HCT116 (cell line): ENCODE measurements around the gene C10orf120. TPM values are rescaled to one million over a fixed set of nuclear protein-coding genes. Genes with fewer than 3 reads are reported as not detected.

ENCODE experiments used
- ATAC-seq: fragments of 200-7000 bp; cut with Tn5 transposase; 2 replicates; pipeline ENCODE4 v1.9.1; 2020; ENCODE audit warnings: mild to moderate bottlenecking, moderate library complexity
- BruUV-seq: library from RNA; stranded (reverse); fragments of 400-500 nt; replicated peaks from 2 replicates; lab custom pipeline; 2021; lab: Mats Ljungman, UMichigan
- CTCF ChIA-PET: fragments of 300-600 bp; sonication (Branson Sonifier 250); formaldehyde crosslinking; loops from one replicate; lab custom pipeline; 2021; ENCODE audit warnings: antibody characterized with exemption; lab: Charles Lee
- POLR2A ChIA-PET: fragments of 300-600, 350-600 bp; sonication (Branson Sonifier 250); formaldehyde crosslinking; loops from one replicate; lab custom pipeline; 2021; ENCODE audit warnings: antibody characterized with exemption; lab: Charles Lee
- RAD21 ChIA-PET, 2 experiments: fragments of 300-600 bp; sonication (Branson Sonifier 250); formaldehyde crosslinking; loops; one replicate each; lab custom pipeline; 2023; ENCODE audit warnings: low total read pairs in 2 of 2; ENCODE audit not compliant: uncharacterized antibody in 2 of 2, unreplicated experiment in 2 of 2, low non-redundant PET in 1 of 2; lab: Charles Lee
- DNase-seq: peaks from one replicate; pipeline ENCODE4 v3.0.0-alpha.2; 2010; ENCODE audit warnings: low read depth, low spot score
- H2AFZ ChIP-seq: fragments of 200-600 bp; shearing (Covaris generic), sonication (generic); 2 replicates; pipeline ENCODE4 v1.6.1; 2017; ENCODE audit warnings: low read depth, mixed run types, mixed read lengths, antibody characterized with exemption, low read length; ENCODE audit not compliant: poor library complexity, severe bottlenecking
- H3K27ac ChIP-seq: 2 replicates; pipeline ENCODE4 v1.5.1; 2012; ENCODE audit warnings: low read depth, low read length
- H3K27me3 ChIP-seq: fragments of 200-600 bp; sonication (generic); 2 replicates; pipeline ENCODE4 v1.6.1; 2016; ENCODE audit warnings: mixed run types, low read length, mixed read lengths; ENCODE audit not compliant: insufficient read depth
- H3K36me3 ChIP-seq, 2 experiments: fragments of 200-500 bp in 1 of 2; fragments of 200-600 bp in 1 of 2; sonication (Bioruptor generic) in 1 of 2; sonication (generic) in 1 of 2; 2 replicates each; pipeline versions ENCODE4 v1.5.1 to v1.6.1; 2014 to 2016; ENCODE audit warnings: low read length in 2 of 2, inconsistent platforms in 1 of 2, mixed read lengths in 1 of 2, mixed run types in 1 of 2; ENCODE audit not compliant: insufficient read depth in 2 of 2, control insufficient read depth in 1 of 2
- H3K4me1 ChIP-seq, 2 experiments: fragments of 200-600 bp in 1 of 2; sonication (generic) in 1 of 2; 2 replicates each; pipeline versions ENCODE4 v1.5.1 to v1.6.1; 2012 to 2017; ENCODE audit warnings: low read length in 2 of 2, inconsistent platforms in 1 of 2, mild to moderate bottlenecking in 1 of 2, mixed read lengths in 1 of 2, mixed run types in 1 of 2, moderate library complexity in 1 of 2; ENCODE audit not compliant: insufficient read depth in 2 of 2, control insufficient read depth in 1 of 2
- H3K4me2 ChIP-seq: fragments of 200-600 bp; sonication (generic); 2 replicates; pipeline ENCODE4 v1.6.1; 2017; ENCODE audit warnings: mixed run types, low read length, mixed read lengths
- H3K4me3 ChIP-seq, 2 experiments: fragments of 200-600 bp in 1 of 2; sonication (generic) in 1 of 2; replicated peaks in 1 of 2; 2 replicates each; pipeline ENCODE4 v1.5.1; 2011 to 2016; ENCODE audit warnings: low read length in 2 of 2, control low read depth in 1 of 2, low read depth in 1 of 2, mild to moderate bottlenecking in 1 of 2, mixed read lengths in 1 of 2, mixed run types in 1 of 2
- H3K79me2 ChIP-seq: fragments of 200-600 bp; sonication (generic); 2 replicates; pipeline ENCODE4 v1.6.1; 2017; ENCODE audit warnings: mild to moderate bottlenecking, mixed run types, low read length, moderate library complexity, mixed read lengths; ENCODE audit not compliant: insufficient read depth
- H3K9ac ChIP-seq: fragments of 200-600 bp; sonication (generic); 2 replicates; pipeline ENCODE4 v1.6.1; 2016; ENCODE audit warnings: low read length, mixed read lengths
- H3K9me2 ChIP-seq: fragments of 200-600 bp; sonication (generic), shearing (Covaris generic); 2 replicates; pipeline ENCODE4 v1.6.1; 2017; ENCODE audit warnings: mixed run types, mild to moderate bottlenecking, moderate library complexity; ENCODE audit not compliant: insufficient read depth
- H3K9me3 ChIP-seq, 2 experiments: fragments of 200-500 bp in 1 of 2; fragments of 200-600 bp in 1 of 2; sonication (Bioruptor generic) in 1 of 2; sonication (generic) in 1 of 2; 2 replicates each; pipeline ENCODE4 v1.6.1; 2014 to 2017; ENCODE audit warnings: low read length in 2 of 2, mixed read lengths in 2 of 2, inconsistent platforms in 1 of 2, low read depth in 1 of 2, mild to moderate bottlenecking in 1 of 2, mixed run types in 1 of 2, moderate library complexity in 1 of 2; ENCODE audit not compliant: control insufficient read depth in 1 of 2, insufficient read depth in 1 of 2
- H4K20me1 ChIP-seq: fragments of 200-600 bp; sonication (generic), shearing (Covaris generic); 2 replicates; pipeline ENCODE4 v1.6.1; 2017; ENCODE audit warnings: mixed run types, mild to moderate bottlenecking, moderate library complexity; ENCODE audit not compliant: insufficient read depth
- CBX3 ChIP-seq: IDR thresholded peaks from 2 replicates; pipeline ENCODE4 v1.6.1; 2012; ENCODE audit warnings: low read depth
- EGR1 ChIP-seq: IDR thresholded peaks from 2 replicates; pipeline ENCODE4 v1.6.1; 2012; ENCODE audit warnings: low read depth
- ELF1 ChIP-seq: IDR thresholded peaks from 2 replicates; pipeline ENCODE4 v1.6.1; 2012; ENCODE audit warnings: low read depth, borderline replicate concordance
- EZH2phosphoT487 ChIP-seq: fragments of 200-600 bp; IDR thresholded peaks from 2 replicates; pipeline ENCODE4 v1.6.1; 2018; ENCODE audit warnings: antibody characterized with exemption, borderline replicate concordance
- POLR2A ChIP-seq: IDR thresholded peaks from 2 replicates; pipeline ENCODE4 v1.7.0; 2011; ENCODE audit warnings: borderline replicate concordance; ENCODE audit not compliant: insufficient read depth, insufficient read length; ENCODE audit errors: extremely low read depth
- TCF7L2 ChIP-seq: IDR thresholded peaks from 2 replicates; pipeline ENCODE4 v1.7.0; 2011; ENCODE audit warnings: borderline replicate concordance, inconsistent platforms; ENCODE audit not compliant: insufficient read depth, insufficient read length; ENCODE audit errors: extremely low read depth
- ZFX ChIP-seq: fragments of 450-650 bp; IDR thresholded peaks from 2 replicates; pipeline ENCODE4 v1.6.1; 2017
- ZNF274 ChIP-seq: fragments of 200-500 bp; sonication (Bioruptor generic); IDR thresholded peaks from 2 replicates; pipeline ENCODE4 v1.6.1; 2014; ENCODE audit warnings: mild to moderate bottlenecking, low read depth, low read length, inconsistent platforms
- intact Hi-C: fragments of 100-400 bp; cut with micrococcal nuclease; formaldehyde crosslinking; loops from 2 replicates; pipeline ENCODE4 v1.10.0; 2022
- total RNA-seq: library from RNA; stranded (reverse); gene quantifications from one replicate; pipeline ENCODE4 v1.2.1, GENCODE V29; 2021; ENCODE audit not compliant: unreplicated experiment
- TF ChIP-seq, protein P1 (sequence below): IDR thresholded peaks from 2 replicates; pipeline ENCODE4 v1.6.1; 2012; ENCODE audit warnings: low read depth

C10orf120 gene
- total RNA-seq, 1 experiment from 2014 or later: not detected

GRCh38 chr10:122649903-122650302, 49.7 kb downstream of the C10orf120 start:
- ATAC-seq: no peak
- intact Hi-C loops: loop anchor here (2.0 to 5.0 kb wide), 3 partner anchors 77 to 912 kb away; no protein-coding TSS in a partner anchor
- no peak overlapping the region for H3K9ac ChIP-seq
- H2AFZ ChIP-seq: no peak overlapping the region
- H3K4me2 ChIP-seq: no peak overlapping the region
- H3K4me3 ChIP-seq: no peak overlapping the region
- TF ChIP-seq, protein P1, sequence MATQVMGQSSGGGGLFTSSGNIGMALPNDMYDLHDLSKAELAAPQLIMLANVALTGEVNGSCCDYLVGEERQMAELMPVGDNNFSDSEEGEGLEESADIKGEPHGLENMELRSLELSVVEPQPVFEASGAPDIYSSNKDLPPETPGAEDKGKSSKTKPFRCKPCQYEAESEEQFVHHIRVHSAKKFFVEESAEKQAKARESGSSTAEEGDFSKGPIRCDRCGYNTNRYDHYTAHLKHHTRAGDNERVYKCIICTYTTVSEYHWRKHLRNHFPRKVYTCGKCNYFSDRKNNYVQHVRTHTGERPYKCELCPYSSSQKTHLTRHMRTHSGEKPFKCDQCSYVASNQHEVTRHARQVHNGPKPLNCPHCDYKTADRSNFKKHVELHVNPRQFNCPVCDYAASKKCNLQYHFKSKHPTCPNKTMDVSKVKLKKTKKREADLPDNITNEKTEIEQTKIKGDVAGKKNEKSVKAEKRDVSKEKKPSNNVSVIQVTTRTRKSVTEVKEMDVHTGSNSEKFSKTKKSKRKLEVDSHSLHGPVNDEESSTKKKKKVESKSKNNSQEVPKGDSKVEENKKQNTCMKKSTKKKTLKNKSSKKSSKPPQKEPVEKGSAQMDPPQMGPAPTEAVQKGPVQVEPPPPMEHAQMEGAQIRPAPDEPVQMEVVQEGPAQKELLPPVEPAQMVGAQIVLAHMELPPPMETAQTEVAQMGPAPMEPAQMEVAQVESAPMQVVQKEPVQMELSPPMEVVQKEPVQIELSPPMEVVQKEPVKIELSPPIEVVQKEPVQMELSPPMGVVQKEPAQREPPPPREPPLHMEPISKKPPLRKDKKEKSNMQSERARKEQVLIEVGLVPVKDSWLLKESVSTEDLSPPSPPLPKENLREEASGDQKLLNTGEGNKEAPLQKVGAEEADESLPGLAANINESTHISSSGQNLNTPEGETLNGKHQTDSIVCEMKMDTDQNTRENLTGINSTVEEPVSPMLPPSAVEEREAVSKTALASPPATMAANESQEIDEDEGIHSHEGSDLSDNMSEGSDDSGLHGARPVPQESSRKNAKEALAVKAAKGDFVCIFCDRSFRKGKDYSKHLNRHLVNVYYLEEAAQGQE: no peak
- TF ChIP-seq TCF7L2 (no peak), POLR2A (no peak), EGR1 (no peak), EZH2phosphoT487 (no peak), ZFX (no peak), ZNF274 (no peak), CBX3 (no peak), ELF1 (no peak)
- H3K27me3 ChIP-seq: peaks cover 67% of the 10 kb centered on the region
- no peaks in the 10 kb centered on the region for H3K9me3 ChIP-seq
- H3K79me2 ChIP-seq: no peaks in the 10 kb centered on the region
- no peak overlapping the region for H3K27ac ChIP-seq
- ChIA-PET CTCF (interaction anchor here (1.2 to 2.7 kb wide), 8 partner anchors 8 to 370 kb away, joined by 3 to 21 read pairs (median 6); no protein-coding TSS in a partner anchor), POLR2A (interaction anchor here (0.9 kb wide), 1 partner anchor 1769 kb away, joined by 3 read pairs; the partner anchor contains the start of gene OAT), RAD21 (no interaction called here)
- BruUV-seq: no TSS peak
- no peak for DNase-seq
- H4K20me1 ChIP-seq: no peaks in the 10 kb centered on the region
- H3K4me1 ChIP-seq: no peaks in the 10 kb centered on the region
- no peaks in the 10 kb centered on the region for H3K9me2 ChIP-seq
- H3K36me3 ChIP-seq: no peaks in the 10 kb centered on the region
